Body of pancreas (tissue), 4 donors: ENCODE measurements around the gene TBC1D14. TPM values are rescaled to one million over a fixed set of nuclear protein-coding genes. Genes with fewer than 3 reads are reported as not detected.

Experiments used
- ATAC-seq: fragments of 150-250 bp; one replicate; pipeline ENCODE4 v1.9.1; 2016
- DNase-seq, 4 donors: peaks; one replicate each; pipeline ENCODE4 v3.0.0-alpha.2; 2019
- H3K27ac ChIP-seq, 4 donors: fragments of 200-600 bp; sonication (generic); 1 replicate in 3 of 4; 2 replicates in 1 of 4; pipeline versions ENCODE4 v1.5.1 to v1.6.1; 2016 to 2019; ENCODE audit warnings: mild to moderate bottlenecking in 1 of 4, mixed read lengths in 1 of 4, moderate library complexity in 1 of 4
- H3K27me3 ChIP-seq, 2 donors: fragments of 200-600 bp; sonication (generic); one replicate each; pipeline ENCODE4 v1.6.0; 2016; ENCODE audit warnings: mild to moderate bottlenecking in 1 of 2
- H3K36me3 ChIP-seq, 2 donors: fragments of 200-600 bp; sonication (generic); replicated peaks in 1 of 2; 2 replicates each; pipeline ENCODE4 v1.5.1; 2016; ENCODE audit warnings: low read depth in 2 of 2; ENCODE audit not compliant: insufficient read depth in 1 of 2
- H3K4me1 ChIP-seq: fragments of 200-600 bp; sonication (generic); one replicate; pipeline ENCODE4 v1.6.0; 2016
- H3K4me3 ChIP-seq, 2 donors: fragments of 200-600 bp; sonication (generic); 1 replicate in 1 of 2; 2 replicates in 1 of 2; pipeline ENCODE4 v1.5.1; 2016 to 2019
- H3K9me3 ChIP-seq, 3 donors: fragments of 200-600 bp; sonication (generic); 1 replicate in 2 of 3; 2 replicates in 1 of 3; pipeline ENCODE4 v1.5.1; 2016
- POLR2A ChIP-seq, 3 donors: fragments of 450-650 bp; IDR thresholded peaks; one replicate each; pipeline ENCODE4 v1.6.1; 2016; ENCODE audit warnings: antibody characterized with exemption in 3 of 3, mild to moderate bottlenecking in 2 of 3
- WGBS, 2 donors: methylation state at CpG; one replicate each; pipeline ENCODE4 v1.1.5; 2017; 5-methylcytosine and 5-hydroxymethylcytosine counted together
- intact Hi-C: fragments of 100-400 bp; cut with DNase I; formaldehyde crosslinking; loops from one replicate; pipeline ENCODE4 v1.15.1; 2023
- total RNA-seq, 2 donors: library from RNA; depleted of rRNA; stranded (reverse); fragments of >200 nt; gene quantifications; one replicate each; pipeline ENCODE4 v1.1.0, GENCODE V29; 2016
- TF ChIP-seq, protein P1 (sequence below), 7 experiments: fragments of 450-650 bp in 4 of 7; fragments of 200-600 bp in 3 of 7; sonication (generic) in 3 of 7; IDR thresholded peaks; one replicate each; pipeline ENCODE4 v1.5.1; 2016 to 2019; ENCODE audit warnings: antibody characterized with exemption in 7 of 7

Gene TBC1D14
- total RNA-seq, 2 donors from 2014 or later: 10.5 to 20.0 TPM

GRCh38 chr4:6965329-6965728 is 55.7 kb downstream of the TBC1D14 start:
- no peak overlapping the region for H3K27ac ChIP-seq
- peaks cover 30% of the 10 kb centered on the region for H3K4me1 ChIP-seq
- H3K27me3 ChIP-seq: no peaks in the 10 kb centered on the region
- H3K9me3 ChIP-seq: no peaks in the 10 kb centered on the region
- no peak overlapping the region for H3K4me3 ChIP-seq
- TF ChIP-seq, protein P1, sequence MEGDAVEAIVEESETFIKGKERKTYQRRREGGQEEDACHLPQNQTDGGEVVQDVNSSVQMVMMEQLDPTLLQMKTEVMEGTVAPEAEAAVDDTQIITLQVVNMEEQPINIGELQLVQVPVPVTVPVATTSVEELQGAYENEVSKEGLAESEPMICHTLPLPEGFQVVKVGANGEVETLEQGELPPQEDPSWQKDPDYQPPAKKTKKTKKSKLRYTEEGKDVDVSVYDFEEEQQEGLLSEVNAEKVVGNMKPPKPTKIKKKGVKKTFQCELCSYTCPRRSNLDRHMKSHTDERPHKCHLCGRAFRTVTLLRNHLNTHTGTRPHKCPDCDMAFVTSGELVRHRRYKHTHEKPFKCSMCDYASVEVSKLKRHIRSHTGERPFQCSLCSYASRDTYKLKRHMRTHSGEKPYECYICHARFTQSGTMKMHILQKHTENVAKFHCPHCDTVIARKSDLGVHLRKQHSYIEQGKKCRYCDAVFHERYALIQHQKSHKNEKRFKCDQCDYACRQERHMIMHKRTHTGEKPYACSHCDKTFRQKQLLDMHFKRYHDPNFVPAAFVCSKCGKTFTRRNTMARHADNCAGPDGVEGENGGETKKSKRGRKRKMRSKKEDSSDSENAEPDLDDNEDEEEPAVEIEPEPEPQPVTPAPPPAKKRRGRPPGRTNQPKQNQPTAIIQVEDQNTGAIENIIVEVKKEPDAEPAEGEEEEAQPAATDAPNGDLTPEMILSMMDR (IDR thresholded peaks at IDR 0.05): no peak
- TF ChIP-seq POLR2A (IDR thresholded peaks at IDR 0.05): no peak
- intact Hi-C loops: no loop called here
- DNase-seq: no peak
- H3K36me3 ChIP-seq: peaks cover 0 to 4% of the 10 kb centered on the region in 2 donors
- ATAC-seq: no peak
- 62 to 63% methylated on average over 3 of the region's 3 CpGs for WGBS, 2 donors

DNA sequence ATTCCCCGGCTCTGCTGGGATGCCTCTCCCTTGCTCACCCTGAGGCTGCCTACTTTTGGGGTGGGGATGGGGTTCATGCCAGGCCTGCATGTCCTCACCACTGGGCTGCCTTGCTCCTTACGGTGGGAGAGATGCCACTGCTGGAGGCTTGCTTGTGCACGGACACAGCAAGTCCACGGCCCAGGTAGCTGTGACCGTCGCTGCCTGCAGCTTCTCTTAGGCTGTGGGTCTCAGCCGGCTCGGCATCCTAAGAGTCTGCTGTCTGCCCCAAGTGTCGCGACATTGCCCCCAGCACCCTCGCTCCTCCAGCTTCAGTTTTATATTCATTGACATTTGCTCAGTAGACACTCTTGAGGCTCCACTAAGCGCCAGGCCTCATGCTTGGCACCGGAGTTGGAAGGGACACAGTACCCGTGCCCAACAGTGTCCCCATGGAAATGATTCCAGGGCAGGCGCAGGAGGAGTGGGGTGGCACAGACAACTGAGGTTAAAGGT is 58.3 kb downstream of the TBC1D14 start:
- WGBS, 2 donors: 93 to 96% methylated on average over 15 of the region's 15 CpGs

GRCh38 chr4:6968496-6968895 is 58.9 kb downstream of the TBC1D14 start:
- 68 to 100% methylated on average over 3 to 11 of the region's 11 CpGs for WGBS, 2 donors
- H3K9me3 ChIP-seq: no peaks in the 10 kb centered on the region
- no peaks in the 10 kb centered on the region for H3K27me3 ChIP-seq
- peaks cover 0 to 4% of the 10 kb centered on the region in 2 donors for H3K36me3 ChIP-seq
- H3K4me1 ChIP-seq: peaks cover 11% of the 10 kb centered on the region
- DNase-seq (no peak), ATAC-seq (no peak)
- no peak overlapping the region for H3K27ac ChIP-seq
- no peak for TF ChIP-seq POLR2A (IDR thresholded peaks at IDR 0.05)
- TF ChIP-seq, protein P1 (IDR thresholded peaks at IDR 0.05): no peak
- intact Hi-C loops: no loop called here
- no peak overlapping the region for H3K4me3 ChIP-seq

More for the DNA sequence above, 58.3 kb downstream of the TBC1D14 start:
- Histone ChIP-seq H3K4me1 (peaks cover 17% of the 10 kb centered on the region), H3K36me3 (peaks cover 0 to 4% of the 10 kb centered on the region in 2 donors), H3K27ac (no peak overlapping the region), H3K9me3 (no peaks in the 10 kb centered on the region), H3K27me3 (no peaks in the 10 kb centered on the region), H3K4me3 (no peak overlapping the region)
- ATAC-seq: no peak
- TF ChIP-seq, protein P1 (IDR thresholded peaks at IDR 0.05): no peak
- TF ChIP-seq POLR2A (IDR thresholded peaks at IDR 0.05): no peak
- intact Hi-C loops: no loop called here
- no peak for DNase-seq

- Histone ChIP-seq H3K4me1 (peaks cover 13% of the 10 kb centered on the region), H3K4me3 (no peak overlapping the region), H3K27me3 (no peaks in the 10 kb centered on the region), H3K27ac (no peak overlapping the region), H3K36me3 (peaks cover 0 to 4% of the 10 kb centered on the region in 2 donors), H3K9me3 (no peaks in the 10 kb centered on the region)
- no peak for DNase-seq
- intact Hi-C loops: loop anchor here (10.0 kb wide), 1 partner anchor 105 kb away; no protein-coding TSS in a partner anchor
- TF ChIP-seq, protein P1 (IDR thresholded peaks at IDR 0.05): no peak
- TF ChIP-seq POLR2A (IDR thresholded peaks at IDR 0.05): no peak
- 88 to 93% methylated on average over 15 to 17 of the region's 18 CpGs for WGBS, 2 donors
- ATAC-seq: no peak
Observed at GRCh38 chr4:6969826-6970800, 60.5 kb downstream of the TBC1D14 start.
